ENCODE measurements around the gene IMMP2L.

The IMMP2L gene

DNA sequence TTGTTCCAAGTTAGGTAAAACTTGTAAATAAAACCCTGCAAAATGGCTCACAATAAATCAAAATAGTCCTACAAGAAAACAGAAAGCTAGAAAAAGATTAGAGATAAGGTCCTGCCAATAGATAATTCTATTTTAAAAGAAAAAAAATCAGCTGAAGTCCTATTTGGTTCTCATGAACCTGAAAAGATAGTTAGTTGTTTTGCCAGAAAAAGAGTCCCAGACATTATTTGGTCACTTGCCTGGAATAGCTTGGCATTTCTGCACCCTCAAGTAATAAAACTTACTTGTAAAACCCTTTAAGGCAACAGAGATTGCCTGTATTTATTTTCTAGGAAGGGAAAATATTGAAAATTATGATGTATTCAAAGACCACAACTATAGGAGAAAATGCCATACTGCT is 423.7 kb downstream of the IMMP2L start:
- DNase-seq: no peak

DNA sequence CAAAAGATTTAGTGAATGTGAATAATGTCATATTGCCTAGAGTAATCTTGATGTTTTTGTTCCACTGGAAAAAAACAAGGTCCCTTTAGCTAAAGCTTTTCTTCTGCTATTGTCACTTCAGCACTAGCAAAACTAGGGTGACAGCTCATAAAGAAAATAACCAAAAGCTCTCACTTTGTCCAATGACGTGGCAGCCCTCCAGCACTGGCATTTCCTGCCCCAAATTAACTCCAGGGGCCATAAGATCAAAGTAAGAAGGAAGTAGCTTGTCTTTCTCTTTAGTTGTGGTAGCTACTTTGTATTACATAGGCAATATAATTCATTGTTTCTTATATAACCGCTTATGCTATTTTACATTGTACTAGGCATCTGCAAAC is 424.1 kb downstream of the IMMP2L start:
- DNase-seq: peak; percentile 1

DNA sequence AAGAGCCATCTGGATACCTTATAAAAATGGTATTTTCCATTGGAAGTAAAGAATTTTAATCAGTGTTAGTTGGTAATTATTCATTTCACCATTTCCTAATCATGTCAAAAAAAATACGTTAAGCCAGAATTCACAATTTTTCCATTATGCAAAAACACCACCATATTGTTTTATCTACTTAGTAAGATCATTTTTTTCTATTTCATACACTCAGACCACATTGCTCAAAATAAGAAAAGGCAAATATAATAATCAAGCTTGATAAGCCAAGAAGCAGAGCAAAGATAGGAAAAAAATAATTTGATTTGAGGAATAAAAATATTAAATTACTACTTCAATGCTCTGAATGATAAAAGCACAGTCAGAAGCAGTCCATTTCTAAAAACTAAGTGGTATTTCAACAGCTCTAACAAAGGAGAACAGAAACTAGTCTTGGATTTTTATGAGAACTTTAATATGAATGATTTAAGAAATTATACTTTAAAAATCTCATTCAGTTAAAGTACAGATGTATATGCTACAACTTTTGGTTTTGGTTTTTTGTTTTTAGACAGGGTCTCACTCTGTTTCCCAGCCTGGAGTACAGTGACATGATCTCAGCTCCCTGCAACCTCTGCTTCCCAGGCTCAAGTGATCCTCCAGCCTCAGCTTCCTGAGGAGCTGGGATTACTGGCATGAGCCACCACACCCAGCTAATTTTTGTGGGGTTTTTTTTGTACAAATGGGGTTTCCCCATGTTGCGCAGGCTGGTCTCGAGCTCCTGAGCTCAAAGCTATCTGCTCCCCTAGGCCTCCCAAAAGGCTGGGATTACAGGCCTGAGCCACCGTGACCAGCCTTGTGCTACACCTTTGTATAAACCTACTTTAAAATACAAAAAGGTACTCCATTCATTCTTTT is 424.7 kb downstream of the IMMP2L start:
- no peak for DNase-seq

DNA sequence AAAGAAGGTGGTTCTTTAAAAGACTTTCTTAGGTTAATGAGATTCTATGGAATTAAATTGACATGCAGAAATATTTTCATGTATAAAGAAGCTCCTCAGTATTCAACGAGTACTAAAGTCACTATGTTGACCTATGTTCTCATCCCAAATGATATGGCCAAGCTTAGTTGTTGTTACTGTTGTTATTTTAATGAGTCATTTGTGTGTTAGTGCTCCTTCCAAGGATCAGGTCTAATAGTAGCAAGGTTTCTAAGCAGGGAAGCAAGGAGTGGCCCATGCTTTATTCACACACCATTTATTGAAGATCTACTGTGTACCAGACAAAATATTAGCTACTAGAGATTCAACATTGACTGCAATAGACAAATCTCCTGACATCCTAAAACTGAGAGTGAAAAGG is 429.5 kb downstream of the IMMP2L start:
- DNase-seq: no peak

DNA sequence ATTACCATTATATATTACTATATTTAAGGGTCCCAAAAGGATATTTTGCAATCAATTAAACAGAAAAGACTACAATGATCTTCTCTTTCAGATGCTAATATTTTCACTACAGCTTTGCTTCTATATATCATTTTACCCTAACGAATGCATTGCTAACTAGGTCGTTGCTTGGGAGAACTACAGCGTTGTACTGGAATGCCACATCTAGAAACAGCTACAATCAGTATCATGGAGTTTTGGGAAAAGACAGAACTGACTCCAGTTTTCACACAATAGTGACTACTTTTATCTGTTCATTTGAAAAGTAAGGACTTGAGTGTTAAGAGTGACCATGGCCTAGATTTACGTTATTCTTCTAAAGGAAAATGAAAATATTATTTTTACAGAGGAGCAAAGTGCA is 432.9 kb downstream of the IMMP2L start:
- DNase-seq: no peak

DNA sequence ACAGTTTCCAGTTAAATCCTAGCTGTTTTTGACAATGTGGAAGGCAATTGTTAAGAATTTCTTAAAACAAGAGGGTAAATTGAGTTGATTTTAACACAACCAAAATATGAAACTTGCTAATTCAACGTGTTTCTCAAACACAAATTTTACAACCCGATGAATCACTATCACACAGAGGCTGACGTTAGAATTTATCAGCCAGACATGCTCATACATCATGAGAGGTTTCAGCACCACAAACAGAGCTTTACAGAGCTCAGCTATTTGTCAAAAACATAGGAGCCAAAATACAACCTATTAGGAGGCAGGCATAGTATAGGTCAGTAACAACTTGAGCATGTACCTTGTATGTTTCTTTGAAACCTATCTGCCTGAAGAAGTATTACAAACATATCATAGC is 435.3 kb downstream of the IMMP2L start:
- DNase-seq: no peak

DNA sequence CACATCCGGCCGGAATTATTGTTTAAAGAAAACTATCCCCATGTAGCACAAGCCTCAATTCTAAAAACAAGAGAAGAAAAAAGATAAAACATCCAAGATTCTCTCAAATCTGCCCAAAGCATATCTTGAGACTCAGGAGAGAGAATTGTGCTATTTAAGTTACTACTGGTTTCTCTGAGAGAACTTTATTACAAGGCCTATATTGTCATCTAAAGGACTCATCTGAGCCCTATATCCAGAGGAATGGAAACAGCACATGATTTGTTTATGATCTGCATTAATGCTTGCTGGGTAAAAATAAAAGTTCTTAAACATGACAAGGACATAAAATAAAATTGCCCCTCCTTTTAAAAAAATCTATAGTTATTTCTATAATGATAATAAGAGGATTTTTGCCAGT is 446.3 kb downstream of the IMMP2L start:
- no peak for DNase-seq

DNA sequence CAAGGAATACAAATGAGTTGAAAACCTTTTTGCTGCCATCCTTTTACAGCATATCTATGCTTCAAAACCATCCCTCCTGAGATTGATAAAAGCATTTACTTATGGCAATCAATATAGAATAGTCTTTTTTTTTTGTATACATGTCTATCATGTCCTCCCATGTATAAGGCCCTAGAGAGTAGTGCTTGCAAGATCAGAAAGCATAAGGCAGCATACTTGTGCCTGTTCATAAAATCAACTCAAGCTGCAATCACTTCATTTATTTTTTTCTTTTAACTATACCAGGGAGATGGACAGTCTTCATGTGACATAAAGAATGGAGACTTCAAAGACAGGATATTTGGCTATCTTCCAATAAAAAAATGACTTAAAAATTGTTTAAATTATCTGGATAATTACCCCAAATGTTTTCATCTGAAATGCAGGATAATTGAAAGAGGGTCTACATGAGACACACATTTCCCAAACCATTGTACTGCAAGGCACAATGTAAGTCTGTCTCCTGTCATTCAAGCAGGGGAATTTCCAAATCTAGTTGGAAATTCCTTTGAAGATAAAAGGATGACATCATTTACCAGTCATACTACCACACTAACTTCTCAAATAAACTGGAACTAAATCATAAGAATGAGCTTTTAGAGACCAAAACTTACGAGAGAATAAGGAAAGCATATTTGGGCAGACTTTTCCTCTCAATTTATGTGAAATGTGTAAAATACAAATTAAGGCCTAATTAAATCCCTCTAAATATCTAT is 448.9 kb downstream of the IMMP2L start:
- no peak for DNase-seq

DNA sequence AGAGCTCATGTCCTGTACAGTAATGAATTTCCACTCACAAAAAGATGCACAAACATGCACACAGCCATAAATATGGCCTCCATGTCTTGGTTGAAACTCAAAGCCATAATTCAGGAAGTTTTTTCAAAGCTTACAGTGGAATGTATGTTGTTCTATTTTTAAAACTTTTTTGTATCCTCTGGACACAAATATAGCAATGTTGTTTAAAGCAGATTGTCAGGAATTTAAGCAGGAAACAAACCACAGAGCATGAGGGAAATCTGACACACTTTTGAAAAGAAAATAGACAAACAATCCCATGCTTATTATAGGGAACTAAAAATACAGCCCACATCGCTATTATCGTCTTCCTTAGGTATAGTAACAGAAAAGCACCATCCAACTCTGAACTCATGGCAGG is 449.9 kb downstream of the IMMP2L start:
- no peak for DNase-seq

DNA sequence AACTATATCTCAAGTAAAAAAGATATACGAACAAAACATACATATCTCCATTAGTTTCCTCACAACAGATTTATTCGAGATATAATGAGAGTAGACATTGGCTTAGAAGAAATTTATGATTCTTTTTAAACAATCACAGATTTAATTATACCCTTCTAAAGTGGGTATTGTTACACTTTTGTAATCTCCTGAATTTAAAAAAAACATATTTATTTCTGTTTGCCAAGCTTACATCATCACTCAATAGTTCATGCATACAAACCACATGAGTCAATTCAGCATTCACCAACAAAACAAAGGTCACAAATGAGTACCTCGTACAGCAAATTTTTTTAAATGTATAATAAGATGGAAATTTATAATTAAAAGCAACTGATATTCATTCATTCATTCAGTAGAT is 453.8 kb downstream of the IMMP2L start:
- no peak for DNase-seq

DNA sequence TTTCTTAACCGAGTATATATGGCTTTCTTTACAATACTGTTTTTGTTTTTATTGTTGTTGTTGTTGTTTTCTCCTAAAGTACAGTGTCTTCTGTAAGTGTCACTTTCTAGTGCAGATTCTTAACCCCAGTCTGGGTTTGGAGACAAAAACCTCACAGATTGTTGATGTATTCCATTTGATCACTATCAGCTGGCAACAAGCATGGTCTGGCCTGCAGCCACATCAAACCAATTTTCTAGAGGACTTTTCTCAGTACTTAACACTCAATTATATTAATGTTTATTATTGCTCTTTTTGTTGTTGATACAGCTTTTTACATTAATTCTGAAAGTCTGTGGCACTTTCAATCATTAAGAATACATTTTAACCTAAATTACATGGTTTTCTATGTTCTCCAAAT is 454.3 kb downstream of the IMMP2L start:
- DNase-seq: no peak

DNA sequence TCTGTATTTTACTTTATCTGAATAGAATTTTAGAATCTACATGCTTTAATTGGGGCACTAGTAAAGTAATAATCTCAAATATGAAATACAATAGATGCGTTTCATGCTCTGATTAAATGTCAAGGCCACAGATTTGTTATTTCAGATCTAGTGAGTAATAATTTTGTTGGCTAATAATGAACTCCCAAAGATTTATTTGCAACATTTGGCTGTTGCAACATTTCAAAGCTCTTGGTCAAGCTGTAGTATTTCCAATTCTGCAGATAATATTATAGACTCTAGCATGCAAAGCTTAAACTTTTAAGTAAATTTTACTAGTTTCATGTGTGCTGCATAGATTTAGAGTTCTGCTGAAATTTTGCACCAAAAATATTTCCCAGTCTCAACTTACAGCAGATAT is 454.7 kb downstream of the IMMP2L start:
- no peak for DNase-seq

DNA sequence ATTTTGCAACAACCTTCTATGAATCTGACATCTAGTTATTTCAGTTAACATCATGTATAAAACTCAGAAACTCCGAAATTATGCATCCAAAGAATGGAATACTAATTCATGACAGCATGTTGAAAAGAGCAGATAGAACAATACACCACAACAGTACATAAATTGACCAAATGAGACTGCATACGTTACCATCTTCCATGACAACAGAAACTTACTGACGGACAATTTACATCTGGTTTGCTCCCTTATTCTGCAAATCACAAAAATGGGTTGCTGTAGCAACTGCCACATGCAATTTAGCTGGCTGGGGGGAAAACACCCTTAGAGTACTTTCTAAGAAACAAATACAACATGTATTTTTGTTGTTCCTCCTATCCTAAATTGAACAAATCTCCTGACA is 457.0 kb downstream of the IMMP2L start:
- no peak for DNase-seq

DNA sequence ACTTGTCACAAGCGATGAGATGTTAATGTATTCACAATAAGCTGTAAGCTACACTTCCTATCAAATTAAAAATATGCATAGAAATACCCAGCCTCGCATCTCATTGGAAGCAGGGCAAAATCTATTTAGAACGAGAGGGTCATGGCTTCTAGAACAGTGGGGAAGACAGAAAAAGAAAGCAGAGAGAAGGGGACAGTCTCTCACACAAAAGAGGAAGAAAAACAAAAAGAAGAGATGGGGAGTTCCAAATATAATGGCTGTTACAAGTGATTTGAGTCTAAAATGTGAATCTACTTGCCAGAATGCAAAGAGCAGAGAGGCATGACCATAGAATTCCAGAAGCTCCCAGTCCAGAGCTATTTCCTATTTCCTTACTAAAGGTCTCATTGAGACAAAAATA is 457.6 kb downstream of the IMMP2L start:
- no peak for DNase-seq

DNA sequence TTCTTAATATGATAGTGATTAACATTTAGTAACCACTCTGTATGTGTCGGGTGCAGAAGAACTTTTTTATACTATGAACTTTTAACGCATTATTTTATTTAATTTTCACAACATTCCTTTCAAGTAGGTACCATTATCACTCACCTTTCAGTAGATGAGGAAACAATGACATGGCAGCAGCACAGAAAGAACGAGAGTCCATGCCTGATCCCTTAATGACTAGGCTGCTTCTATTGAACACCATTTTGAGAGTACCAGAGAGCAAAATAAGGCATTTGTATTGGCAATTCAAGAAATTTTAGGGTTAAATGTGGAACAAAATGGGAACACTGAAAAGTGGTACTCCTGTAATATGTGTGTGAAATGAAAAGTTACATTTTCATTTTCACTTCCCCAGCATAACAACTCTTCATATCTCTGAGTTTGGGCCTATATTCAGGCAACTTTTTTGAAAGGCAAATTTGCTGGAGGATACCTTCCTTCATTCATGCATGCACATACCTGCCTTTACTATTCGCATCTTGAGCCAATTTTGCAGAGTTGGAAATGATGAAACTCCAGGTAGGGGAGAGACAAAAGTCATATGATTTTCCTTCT is 458.5 kb downstream of the IMMP2L start:
- no peak for DNase-seq

DNA sequence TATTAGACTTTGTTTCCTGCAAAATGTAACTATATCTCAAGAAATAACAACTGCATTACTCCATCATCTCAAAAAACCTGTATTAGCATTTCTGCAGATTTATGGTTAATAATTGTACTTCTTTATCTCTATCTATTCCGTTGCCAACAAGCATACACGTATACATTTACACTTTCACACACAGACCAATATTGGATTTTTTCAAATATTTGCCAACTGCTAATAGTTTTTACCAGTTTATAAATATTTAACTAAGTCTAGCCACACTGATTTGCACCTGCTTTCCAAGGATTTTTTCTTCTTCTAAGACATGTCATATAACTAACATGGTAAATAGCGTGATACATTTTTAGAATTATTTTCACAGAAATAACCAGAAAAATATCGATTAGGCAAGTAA is 459.2 kb downstream of the IMMP2L start:
- DNase-seq: no peak

DNA sequence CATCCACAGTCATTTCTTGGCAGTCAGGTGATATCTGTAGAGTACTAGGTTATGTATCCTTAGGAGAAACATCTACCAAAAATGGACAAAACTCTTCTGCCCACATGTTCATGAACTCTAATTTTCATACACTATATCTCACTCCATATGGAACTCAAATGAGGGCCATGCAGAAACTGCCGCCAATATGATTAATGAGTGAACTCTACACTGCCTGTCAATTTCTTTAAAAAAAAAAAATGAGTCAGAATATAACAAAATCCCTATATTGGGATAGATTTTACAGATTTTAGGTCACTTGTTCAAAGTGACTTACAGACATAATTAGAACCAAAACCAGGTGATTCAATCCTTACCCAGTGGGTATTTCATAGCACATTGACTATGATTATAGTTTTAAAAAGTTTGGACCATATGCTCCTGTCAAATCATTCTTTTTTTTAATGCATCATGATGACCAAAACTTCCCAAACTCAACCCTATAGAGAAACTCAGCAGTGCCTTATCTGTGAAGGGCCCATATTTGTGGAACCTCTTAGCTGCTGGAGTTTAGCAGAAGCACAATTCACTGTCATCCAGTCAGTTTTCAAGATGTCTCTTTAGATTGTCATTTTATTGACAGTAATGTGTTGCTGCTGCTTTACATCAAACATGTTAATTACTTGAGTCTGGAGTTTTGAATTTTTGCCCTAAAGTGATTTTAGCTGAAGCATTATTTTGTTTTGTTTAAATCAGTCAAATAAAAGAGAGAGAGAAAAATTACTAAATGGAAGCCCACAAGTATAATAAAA is 460.2 kb downstream of the IMMP2L start:
- no peak for DNase-seq

DNA sequence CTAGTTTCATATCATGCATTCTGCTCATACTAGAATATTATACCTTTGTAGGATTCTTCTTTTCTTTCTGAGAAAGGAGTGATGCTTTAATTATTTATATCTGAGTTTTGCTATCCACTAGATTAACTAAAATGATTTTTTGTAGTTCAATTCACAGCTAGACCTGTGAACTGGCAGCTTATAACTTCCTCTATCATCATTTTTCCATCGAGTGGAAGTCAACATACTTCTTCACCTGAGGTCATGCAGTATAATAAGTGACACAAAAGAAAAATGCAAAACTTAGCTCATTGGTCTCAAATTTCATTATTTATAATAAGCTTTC is 463.4 kb downstream of the IMMP2L start:
- no peak for DNase-seq

DNA sequence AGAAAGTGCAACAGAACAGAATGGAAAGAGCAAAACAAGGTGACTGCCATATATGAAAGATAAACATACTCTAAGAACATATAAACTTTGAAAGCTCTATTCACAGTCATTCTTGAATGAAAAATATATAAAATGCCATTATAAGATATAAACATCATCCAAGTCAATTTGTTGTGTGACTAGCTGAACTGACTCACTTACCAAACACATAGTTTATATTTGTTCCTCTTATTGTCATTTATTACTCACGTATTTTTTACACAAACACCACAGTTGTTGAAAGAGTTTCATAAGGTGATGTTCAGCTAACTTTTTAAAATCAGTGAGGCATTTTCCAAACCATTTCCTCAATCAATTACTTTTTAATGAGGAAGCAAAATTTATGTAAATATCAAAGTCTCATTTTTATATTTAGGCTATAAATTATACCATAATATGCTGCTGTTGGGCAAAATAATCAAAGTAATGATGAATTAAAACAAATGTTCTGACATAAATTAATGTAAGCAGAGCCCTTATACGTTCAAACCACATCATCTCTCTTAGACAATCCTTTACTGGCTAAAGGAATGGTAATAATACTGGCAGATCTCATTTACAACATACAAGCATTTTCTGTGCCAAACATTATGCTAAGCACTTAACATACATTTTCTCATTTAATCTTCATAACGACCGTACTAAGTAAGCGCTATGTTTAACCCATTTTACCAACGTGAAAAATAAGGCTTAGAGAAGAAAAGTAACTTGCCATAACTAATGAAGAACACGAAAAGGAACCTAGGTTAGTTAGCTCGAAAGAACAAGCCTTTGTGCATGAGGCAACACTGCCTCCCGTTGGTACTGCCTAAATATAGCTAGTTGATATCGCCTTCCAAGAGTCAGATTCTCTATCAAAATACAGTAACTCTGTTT is 464.0 kb downstream of the IMMP2L start:
- peak; percentile 24 for DNase-seq

DNA sequence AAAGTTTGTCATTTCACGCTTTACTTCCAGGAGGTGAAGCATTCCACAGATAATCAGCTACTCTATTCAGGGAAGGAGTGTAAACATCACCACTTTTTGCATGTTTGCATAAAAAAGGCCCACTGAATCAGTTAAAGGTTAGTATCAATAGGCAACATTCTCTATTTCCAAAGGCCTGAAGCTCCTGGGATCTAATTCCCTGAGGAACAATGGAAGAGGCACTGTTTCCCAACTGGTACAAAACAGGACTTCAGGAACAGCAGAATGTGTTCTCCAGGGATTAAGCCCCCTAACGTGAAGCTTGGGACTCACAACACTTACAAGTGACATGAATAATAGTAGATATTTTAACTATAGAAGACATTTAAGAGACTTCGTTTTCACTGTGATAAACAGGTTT is 465.3 kb downstream of the IMMP2L start:
- no peak for DNase-seq

DNA sequence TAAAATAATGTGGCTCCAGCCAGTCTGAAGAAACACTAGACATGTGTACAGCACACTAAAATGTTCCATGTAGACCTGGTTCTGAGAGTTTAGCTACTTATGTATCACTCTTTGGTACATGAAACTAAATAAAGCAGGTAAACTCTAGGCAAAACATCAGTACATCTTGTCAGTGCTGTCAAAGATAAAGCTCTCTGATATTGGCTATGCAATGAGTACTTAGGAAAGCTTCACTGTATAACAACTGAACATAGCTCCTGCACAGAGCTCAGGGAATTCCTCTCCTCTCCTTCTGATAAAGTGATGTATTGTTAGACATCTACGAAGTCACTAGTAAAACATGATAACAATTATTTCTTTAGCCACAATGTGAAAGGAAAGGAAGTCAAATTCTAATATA is 467.9 kb downstream of the IMMP2L start:
- no peak for DNase-seq

DNA sequence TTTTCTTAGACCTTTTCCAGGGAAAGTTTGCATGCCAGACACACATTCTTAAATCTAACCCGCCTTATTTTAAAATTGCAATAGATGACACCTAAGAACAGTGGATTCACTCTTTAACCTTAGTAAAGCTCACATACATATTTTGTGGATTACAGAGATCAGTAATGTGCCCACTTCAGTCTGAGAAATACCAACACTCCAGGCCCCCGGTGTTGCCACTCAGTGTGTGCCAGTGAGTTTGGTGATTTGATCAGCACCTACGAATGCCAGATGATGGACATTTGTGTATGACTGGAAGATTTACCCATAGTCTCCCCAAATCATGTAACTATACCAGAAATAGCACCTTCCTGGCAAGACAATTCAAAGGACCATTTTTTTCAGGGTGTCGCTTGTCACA is 468.8 kb downstream of the IMMP2L start:
- no peak for DNase-seq

Data from effector CD8-positive, alpha-beta T cell (primary cell).